H9 (cell line): ENCODE data around the gene BHLHA15. TPM values are rescaled to one million over a fixed set of nuclear protein-coding genes. Genes with fewer than 3 reads are reported as not detected.

Experiments
- DNase-seq: peaks from one replicate; pipeline ENCODE4 v3.0.0-alpha.2; 2017
- H2AFZ ChIP-seq: one replicate; pipeline ENCODE4 v1.6.1; 2013; ENCODE audit warnings: mild to moderate bottlenecking, low read length, control low read depth, moderate library complexity
- H2AK5ac ChIP-seq: 2 replicates; pipeline ENCODE4 v1.6.1; 2013; ENCODE audit warnings: low read length, control low read depth, mixed read lengths; ENCODE audit not compliant: insufficient read length
- H2BK120ac ChIP-seq: one replicate; pipeline ENCODE4 v1.6.1; 2013; ENCODE audit warnings: low read depth, mild to moderate bottlenecking, low read length, control low read depth, inconsistent platforms; ENCODE audit not compliant: poor library complexity, severe bottlenecking
- H2BK12ac ChIP-seq: 2 replicates; pipeline ENCODE4 v1.6.1; 2013; ENCODE audit warnings: low read length, control low read depth, mixed read lengths, low read depth; ENCODE audit not compliant: insufficient read length
- H2BK15ac ChIP-seq: 2 replicates; pipeline ENCODE4 v1.6.1; 2013; ENCODE audit warnings: low read depth, low read length, control low read depth
- H2BK20ac ChIP-seq: one replicate; pipeline ENCODE4 v1.6.1; 2013; ENCODE audit warnings: low read depth, mild to moderate bottlenecking, low read length, control low read depth, inconsistent platforms; ENCODE audit not compliant: poor library complexity, severe bottlenecking
- H2BK5ac ChIP-seq: 2 replicates; pipeline ENCODE4 v1.6.1; 2013; ENCODE audit warnings: low read length, control low read depth, mixed read lengths; ENCODE audit not compliant: insufficient read length
- H3K14ac ChIP-seq: 2 replicates; pipeline ENCODE4 v1.6.1; 2013; ENCODE audit warnings: low read length, control low read depth; ENCODE audit not compliant: insufficient read depth
- H3K18ac ChIP-seq: 2 replicates; pipeline ENCODE4 v1.6.1; 2013; ENCODE audit warnings: low read depth, mild to moderate bottlenecking, mixed read lengths, low read length, control low read depth; ENCODE audit not compliant: insufficient read length
- H3K23ac ChIP-seq: 2 replicates; pipeline ENCODE4 v1.6.1; 2013; ENCODE audit warnings: low read length, control low read depth, mixed read lengths, low read depth; ENCODE audit not compliant: insufficient read length
- H3K23me2 ChIP-seq: 2 replicates; pipeline ENCODE4 v1.6.1; 2013; ENCODE audit warnings: low read depth, mild to moderate bottlenecking, mixed read lengths, low read length, control low read depth; ENCODE audit not compliant: insufficient read length, poor library complexity, severe bottlenecking
- H3K27ac ChIP-seq: 2 replicates; pipeline ENCODE4 v1.5.1; 2013; ENCODE audit warnings: low read length, control low read depth, mixed read lengths, low read depth; ENCODE audit not compliant: insufficient read length
- H3K27me3 ChIP-seq: 2 replicates; pipeline ENCODE4 v1.6.1; 2013; ENCODE audit warnings: low read length, control low read depth, inconsistent platforms; ENCODE audit not compliant: insufficient read depth
- H3K4ac ChIP-seq: 2 replicates; pipeline ENCODE4 v1.6.1; 2013; ENCODE audit warnings: low read depth, mild to moderate bottlenecking, control low read depth, inconsistent platforms, low read length, moderate library complexity
- H3K4me1 ChIP-seq: 2 replicates; pipeline ENCODE4 v1.6.1; 2013; ENCODE audit warnings: low read length, control low read depth, inconsistent platforms; ENCODE audit not compliant: insufficient read depth
- H3K4me2 ChIP-seq: 2 replicates; pipeline ENCODE4 v1.6.1; 2013; ENCODE audit warnings: low read length, control low read depth, mixed read lengths; ENCODE audit not compliant: insufficient read length, insufficient read depth
- H3K56ac ChIP-seq: 2 replicates; pipeline ENCODE4 v1.6.1; 2013; ENCODE audit warnings: low read depth, mild to moderate bottlenecking, mixed read lengths, low read length, control low read depth; ENCODE audit not compliant: insufficient read length
- H3K79me1 ChIP-seq: 2 replicates; pipeline ENCODE4 v1.6.1; 2013; ENCODE audit warnings: low read depth, mild to moderate bottlenecking, moderate library complexity, low read length, control low read depth, inconsistent platforms; ENCODE audit not compliant: insufficient read depth, poor library complexity, severe bottlenecking
- H3K79me2 ChIP-seq: 2 replicates; pipeline ENCODE4 v1.6.1; 2013; ENCODE audit warnings: low read length, control low read depth, inconsistent platforms; ENCODE audit not compliant: insufficient read depth
- H3K9ac ChIP-seq: 2 replicates; pipeline ENCODE4 v1.6.1; 2013; ENCODE audit warnings: low read length, control low read depth, mixed read lengths; ENCODE audit not compliant: insufficient read length; ENCODE audit errors: extremely low read depth
- H3K9me3 ChIP-seq: one replicate; pipeline ENCODE4 v1.6.1; 2013; ENCODE audit warnings: low read depth, low read length, inconsistent platforms; ENCODE audit not compliant: control insufficient read depth
- H3T11ph ChIP-seq: one replicate; pipeline ENCODE4 v1.6.1; 2013; ENCODE audit warnings: mild to moderate bottlenecking, low read length, control low read depth, inconsistent platforms
- H4K20me1 ChIP-seq: one replicate; pipeline ENCODE4 v1.6.1; 2013; ENCODE audit not compliant: control insufficient read depth, insufficient read length, insufficient read depth
- H4K5ac ChIP-seq: 2 replicates; pipeline ENCODE4 v1.6.1; 2013; ENCODE audit warnings: low read depth, mild to moderate bottlenecking, mixed read lengths, low read length, control low read depth; ENCODE audit not compliant: insufficient read length
- H4K8ac ChIP-seq: replicated peaks from 2 replicates; pipeline ENCODE4 v1.6.1; 2013; ENCODE audit warnings: low read length, control low read depth, mixed read lengths, low read depth; ENCODE audit not compliant: insufficient read length
- H4K91ac ChIP-seq: 2 replicates; pipeline ENCODE4 v1.6.1; 2013; ENCODE audit warnings: low read depth, mild to moderate bottlenecking, moderate library complexity, mixed read lengths, low read length, control low read depth; ENCODE audit not compliant: insufficient read length
- H3K27ac Mint-ChIP-seq, 3 experiments: 2 replicates in 2 of 3; 3 replicates in 1 of 3; pipeline ENCODE4 v1.8.0; 2020 to 2021; ENCODE audit warnings: mixed read lengths in 3 of 3, mild to moderate bottlenecking in 1 of 3, moderate library complexity in 1 of 3
- H3K27me3 Mint-ChIP-seq: 2 replicates; pipeline ENCODE4 v1.8.0; 2021; ENCODE audit warnings: low read depth, mild to moderate bottlenecking, moderate library complexity, mixed read lengths
- H3K36me3 Mint-ChIP-seq, 3 experiments: 2 replicates in 2 of 3; 3 replicates in 1 of 3; pipeline ENCODE4 v1.8.0; 2020 to 2021; ENCODE audit warnings: low read depth in 3 of 3, mixed read lengths in 3 of 3; ENCODE audit not compliant: insufficient read depth in 1 of 3
- H3K4me1 Mint-ChIP-seq, 2 experiments: 2 replicates each; pipeline ENCODE4 v1.8.0; 2020; ENCODE audit warnings: mixed read lengths in 2 of 2
- H3K4me3 Mint-ChIP-seq, 2 experiments: 2 replicates in 1 of 2; 3 replicates in 1 of 2; pipeline ENCODE4 v1.8.0; 2020 to 2021; ENCODE audit warnings: mild to moderate bottlenecking in 2 of 2, mixed read lengths in 2 of 2, moderate library complexity in 1 of 2
- H3K9me3 Mint-ChIP-seq, 2 experiments: 2 replicates in 1 of 2; 3 replicates in 1 of 2; pipeline ENCODE4 v1.8.0; 2020; ENCODE audit warnings: mild to moderate bottlenecking in 2 of 2, mixed read lengths in 2 of 2, moderate library complexity in 1 of 2
- CTCF ChIP-seq: fragments of 200-600 bp; sonication (generic); conservative IDR thresholded peaks from 3 replicates; pipeline ENCODE4 v1.8.0; 2021; ENCODE audit warnings: antibody characterized with exemption, mild to moderate bottlenecking
- WGBS: extraction: QIAGEN DNeasy Blood & Tissue Kit; methylation state at CpG from one replicate; pipeline ENCODE4 v1.1.7; 2013; ENCODE audit warnings: missing lambda C conversion rate, low lambda C conversion rate, mixed read lengths; ENCODE audit not compliant: insufficient read length; ENCODE audit errors: extremely low coverage; 5-methylcytosine and 5-hydroxymethylcytosine counted together
- total RNA-seq: library from RNA; stranded (reverse); gene quantifications from 2 replicates; pipeline ENCODE4 v1.2.1, GENCODE V29; 2021

BHLHA15 gene
- total RNA-seq, 1 experiment from 2014 or later = 1.4 TPM

- no peak overlapping the region for H3K4me3 Mint-ChIP-seq
- H3K14ac ChIP-seq = no peak overlapping the region
- no peaks in the 10 kb centered on the region for H3K27me3 ChIP-seq
- H3K23me2 ChIP-seq = no peaks in the 10 kb centered on the region
- no peak overlapping the region for H3T11ph ChIP-seq
- no peak overlapping the region for H3K18ac ChIP-seq
- H3K27ac Mint-ChIP-seq = peak overlapping the region in 1 of 3 experiments; percentile 81; a peak in 1 of 7 replicates
- no peak for DNase-seq
- no peaks in the 10 kb centered on the region for H3K27me3 Mint-ChIP-seq
- H2BK15ac ChIP-seq = no peak overlapping the region
- no peak overlapping the region for H4K5ac ChIP-seq
- H3K79me1 ChIP-seq = no peaks in the 10 kb centered on the region
- no CpG with 5 or more reads among the region's 7 CpGs for WGBS
- H3K4me1 ChIP-seq = no peaks in the 10 kb centered on the region
- H3K4me2 ChIP-seq = no peak overlapping the region
- H3K23ac ChIP-seq = no peak overlapping the region
- H3K4ac ChIP-seq = no peak overlapping the region
- H3K4me1 Mint-ChIP-seq = peaks cover 9 to 12% of the 10 kb centered on the region in 2 experiments
- H3K27ac ChIP-seq = no peak overlapping the region
- no peak overlapping the region for H4K91ac ChIP-seq
- no peak overlapping the region for H2BK5ac ChIP-seq
- no peak overlapping the region for H3K56ac ChIP-seq
- no peak overlapping the region for H2AFZ ChIP-seq
- no peaks in the 10 kb centered on the region for H3K9me3 ChIP-seq
- H4K8ac ChIP-seq = no peak overlapping the region
- no peak overlapping the region for H2BK12ac ChIP-seq
- TF ChIP-seq CTCF = no peak
- no peaks in the 10 kb centered on the region for H3K9me3 Mint-ChIP-seq
- no peak overlapping the region for H3K9ac ChIP-seq
- peaks cover 2 to 12% (median 11%) of the 10 kb centered on the region in 3 experiments; a peak in 5 of 7 replicates for H3K36me3 Mint-ChIP-seq
- no peaks in the 10 kb centered on the region for H4K20me1 ChIP-seq
- H3K79me2 ChIP-seq = no peaks in the 10 kb centered on the region
- no peak overlapping the region for H2BK20ac ChIP-seq
- H2BK120ac ChIP-seq = no peak overlapping the region
- no peak overlapping the region for H2AK5ac ChIP-seq
These were observed 48.0 kb upstream of the BHLHA15 start for GRCh38 chr7:98163269-98163668.
